Measurements from ENCODE around the gene DMRT1. TPM values are rescaled to one million over a fixed set of nuclear protein-coding genes. Genes with fewer than 3 reads are reported as not detected.

The DMRT1 gene
- total RNA-seq, 1 experiment from 2014 or later = not detected

DNA sequence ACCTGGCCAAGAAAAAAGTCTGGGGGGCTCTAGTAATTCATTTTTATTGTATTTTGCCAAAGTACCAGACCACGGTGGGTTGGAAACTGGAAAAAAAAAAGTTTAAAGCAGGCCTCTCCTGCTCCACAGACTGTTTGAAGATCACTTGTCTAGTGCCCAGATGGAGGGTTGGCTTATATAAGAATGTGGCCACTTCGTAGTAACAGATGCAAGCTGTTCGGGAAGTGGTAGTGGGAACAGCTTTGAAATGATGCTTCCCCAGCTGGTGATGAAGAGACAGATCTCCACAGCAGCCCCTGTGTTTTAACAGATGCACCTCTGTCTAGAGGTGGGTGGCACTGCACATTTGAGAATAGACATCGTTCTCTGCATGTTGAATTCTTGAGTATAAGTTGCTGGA is 80.7 kb downstream of the DMRT1 start:
- TF ChIP-seq EZH2 (IDR thresholded peaks at IDR 0.05; ENCODE audit: borderline replicate concordance, low read depth, low read length, poor library complexity, severe bottlenecking) (no peak), CTCF (conservative IDR thresholded peaks at IDR 0.05; ENCODE audit: low read depth, low read length) (no peak)
- DNase-seq (ENCODE audit: low spot score) = no peak
- intact Hi-C loops (cut with micrococcal nuclease; ENCODE audit: unreplicated experiment) = no loop called here
- no peaks in the 10 kb centered on the region for H3K4me1 ChIP-seq (ENCODE audit: insufficient read depth, low read length, poor library complexity, severe bottlenecking)
- peaks cover 31% of the 10 kb centered on the region for H3K27me3 ChIP-seq (replicated peaks; ENCODE audit: insufficient read depth, low read depth, low read length, poor library complexity)
- CTCF ChIA-PET = no interaction called here
- H3K27ac ChIP-seq (ENCODE audit: low read depth, low read length, poor library complexity, severe bottlenecking) = no peak overlapping the region
- H3K4me3 ChIP-seq (ENCODE audit: low read depth, low read length, poor library complexity, severe bottlenecking) = no peak overlapping the region
- POLR2A ChIA-PET (ENCODE audit: low non-redundant PET) = no interaction called here
- no TSS peak for BruUV-seq (replicated peaks)
- H3K9me3 ChIP-seq (ENCODE audit: low read depth, low read length, poor library complexity, severe bottlenecking) = no peaks in the 10 kb centered on the region
- no peaks in the 10 kb centered on the region for H3K36me3 ChIP-seq (ENCODE audit: insufficient read depth, low read length, poor library complexity, severe bottlenecking)

- ChIA-PET POLR2A (ENCODE audit: low non-redundant PET) (no interaction called here), CTCF (no interaction called here)
- Histone ChIP-seq H3K36me3 (ENCODE audit: insufficient read depth, low read length, poor library complexity, severe bottlenecking) (no peaks in the 10 kb centered on the region), H3K27me3 (replicated peaks; ENCODE audit: insufficient read depth, low read depth, low read length, poor library complexity) (peaks cover 26% of the 10 kb centered on the region), H3K4me3 (ENCODE audit: low read depth, low read length, poor library complexity, severe bottlenecking) (no peak overlapping the region), H3K9me3 (ENCODE audit: low read depth, low read length, poor library complexity, severe bottlenecking) (no peaks in the 10 kb centered on the region), H3K4me1 (ENCODE audit: insufficient read depth, low read length, poor library complexity, severe bottlenecking) (no peaks in the 10 kb centered on the region), H3K27ac (ENCODE audit: low read depth, low read length, poor library complexity, severe bottlenecking) (no peak overlapping the region)
- no TSS peak for BruUV-seq (replicated peaks)
- no peak for DNase-seq (ENCODE audit: low spot score)
- TF ChIP-seq EZH2 (IDR thresholded peaks at IDR 0.05; ENCODE audit: borderline replicate concordance, low read depth, low read length, poor library complexity, severe bottlenecking) (no peak), CTCF (conservative IDR thresholded peaks at IDR 0.05; ENCODE audit: low read depth, low read length) (no peak)
- intact Hi-C loops (cut with micrococcal nuclease; ENCODE audit: unreplicated experiment) = no loop called here
These were observed 81.2 kb downstream of the DMRT1 start for GRCh38 chr9:922731-923130.

- intact Hi-C loops (cut with micrococcal nuclease; ENCODE audit: unreplicated experiment) = no loop called here
- BruUV-seq (replicated peaks) = no TSS peak
- Histone ChIP-seq H3K4me1 (ENCODE audit: insufficient read depth, low read length, poor library complexity, severe bottlenecking) (no peaks in the 10 kb centered on the region), H3K9me3 (ENCODE audit: low read depth, low read length, poor library complexity, severe bottlenecking) (no peaks in the 10 kb centered on the region), H3K4me3 (ENCODE audit: low read depth, low read length, poor library complexity, severe bottlenecking) (no peak overlapping the region), H3K36me3 (ENCODE audit: insufficient read depth, low read length, poor library complexity, severe bottlenecking) (no peaks in the 10 kb centered on the region), H3K27me3 (replicated peaks; ENCODE audit: insufficient read depth, low read depth, low read length, poor library complexity) (peaks cover 12% of the 10 kb centered on the region), H3K27ac (ENCODE audit: low read depth, low read length, poor library complexity, severe bottlenecking) (no peak overlapping the region)
- ChIA-PET CTCF (no interaction called here), POLR2A (ENCODE audit: low non-redundant PET) (no interaction called here)
- TF ChIP-seq CTCF (conservative IDR thresholded peaks at IDR 0.05; ENCODE audit: low read depth, low read length) = no peak
- TF ChIP-seq EZH2 (IDR thresholded peaks at IDR 0.05; ENCODE audit: borderline replicate concordance, low read depth, low read length, poor library complexity, severe bottlenecking) = no peak
- no peak for DNase-seq (ENCODE audit: low spot score)
These were observed 85.5 kb downstream of the DMRT1 start for GRCh38 chr9:926976-927375.

Measured in A673 (cell line).